Measurements from ENCODE around the gene PDCD4. TPM values are rescaled to one million over a fixed set of nuclear protein-coding genes. Genes with fewer than 3 reads are reported as not detected.

The PDCD4 gene
- total and polyA plus RNA-seq, 2 of the 13 experiments (the other 11 are each of a cell fraction or from before 2014, with no cell fraction given): 22.8 to 56.2 TPM

GRCh38 chr10:110824152-110824441 is 47.6 kb upstream of the PDCD4 start:
- Histone ChIP-seq H3K27me3 (ENCODE audit: control insufficient read depth in 1 of 2, insufficient read depth in 2 of 2, low read length in 2 of 2) (no peaks in the 10 kb centered on the region; a peak in 1 of 5 replicates), H3K4me1 (ENCODE audit: insufficient read depth, low read length) (peaks cover 57% of the 10 kb centered on the region), H3K4me2 (ENCODE audit: low read depth, low read length) (no peak overlapping the region), H3K36me3 (replicated peaks in 1 of 2; ENCODE audit: control insufficient read depth in 1 of 2, insufficient read depth in 2 of 2, low read length in 2 of 2) (no peaks in the 10 kb centered on the region), H3K9me3 (ENCODE audit: low read length) (no peaks in the 10 kb centered on the region), H3K9ac (ENCODE audit: insufficient read depth, low read depth, low read length) (no peak overlapping the region), H3K4me3 (replicated peaks in 1 of 3; ENCODE audit: insufficient read depth in 1 of 3, low read depth in 2 of 3, low read length in 3 of 3) (no peak overlapping the region), H3K27ac (ENCODE audit: extremely low read length, insufficient read depth, low read length) (no peak overlapping the region), H2AFZ (ENCODE audit: low read length) (no peak overlapping the region), H4K20me1 (ENCODE audit: insufficient read depth, low read length) (no peaks in the 10 kb centered on the region), H3K79me2 (ENCODE audit: insufficient read depth, low read length) (no peaks in the 10 kb centered on the region)
- ChIA-PET CTCF (ENCODE audit: low intra/inter-chr PET ratio, low total read pairs) (no interaction called here), POLR2A (no interaction called here)
- FAIRE-seq (no peak), DNase-seq (ENCODE audit: low spot score) (no peak), ATAC-seq (no peak)
- in situ Hi-C loops (cut with HindIII; ENCODE audit: extremely low pct_ligation_motif_present, low pct_unique_long_range_greater_than_20kb) (no loop called here), intact Hi-C loops (cut with micrococcal nuclease; ENCODE audit: unreplicated experiment) (no loop called here)
- TF ChIP-seq SOX5 (CRISPR knock-in tag; IDR thresholded peaks at IDR 0.05; ENCODE audit: borderline replicate concordance) (peak; percentile 69; the same call in 1 of the 2 replicates), THAP7 (CRISPR knock-in tag; IDR thresholded peaks at IDR 0.05) (no peak), SOX13 (IDR thresholded peaks at IDR 0.05) (no peak), SOX13 (CRISPR knock-in tag; conservative IDR thresholded peaks at IDR 0.05 in 1 of 2, IDR thresholded peaks at IDR 0.05 in 1 of 2) (peak in 1 of 2 experiments; percentile 67; a peak in 1 of 4 replicates), SRSF1 (optimal IDR thresholded peaks at IDR 0.05; ENCODE audit: low read depth, low read length) (no peak), HNF1B (CRISPR knock-in tag; IDR thresholded peaks at IDR 0.05) (no peak)
- WGBS (ENCODE audit: low lambda C conversion rate): 0% methylated on average over 1 of the region's 1 CpG
- no TSS peak for BruUV-seq (replicated peaks)

- Histone ChIP-seq H3K27ac (ENCODE audit: extremely low read length, insufficient read depth, low read length) (no peak overlapping the region), H3K4me2 (ENCODE audit: low read depth, low read length) (peak overlapping the region; percentile 26; the same call in 1 of the 2 replicates), H3K9ac (ENCODE audit: insufficient read depth, low read depth, low read length) (no peak overlapping the region), H2AFZ (ENCODE audit: low read length) (no peak overlapping the region), H3K4me1 (ENCODE audit: insufficient read depth, low read length) (peaks cover 60% of the 10 kb centered on the region), H3K79me2 (ENCODE audit: insufficient read depth, low read length) (no peaks in the 10 kb centered on the region), H4K20me1 (ENCODE audit: insufficient read depth, low read length) (no peaks in the 10 kb centered on the region), H3K9me3 (ENCODE audit: low read length) (no peaks in the 10 kb centered on the region), H3K36me3 (replicated peaks in 1 of 2; ENCODE audit: control insufficient read depth in 1 of 2, insufficient read depth in 2 of 2, low read length in 2 of 2) (no peaks in the 10 kb centered on the region), H3K4me3 (replicated peaks in 1 of 3; ENCODE audit: insufficient read depth in 1 of 3, low read depth in 2 of 3, low read length in 3 of 3) (no peak overlapping the region), H3K27me3 (ENCODE audit: control insufficient read depth in 1 of 2, insufficient read depth in 2 of 2, low read length in 2 of 2) (no peaks in the 10 kb centered on the region; a peak in 1 of 5 replicates)
- in situ Hi-C loops (cut with HindIII; ENCODE audit: extremely low pct_ligation_motif_present, low pct_unique_long_range_greater_than_20kb) (no loop called here), intact Hi-C loops (cut with micrococcal nuclease; ENCODE audit: unreplicated experiment) (no loop called here)
- no TSS peak for BruUV-seq (replicated peaks)
- no peak for DNase-seq (ENCODE audit: low spot score)
- WGBS (ENCODE audit: low lambda C conversion rate): 12% methylated on average over 5 of the region's 5 CpGs
- ATAC-seq: no peak
- no peak for FAIRE-seq
- ChIA-PET POLR2A (interaction anchor here (0.9 kb wide), 1 partner anchor 60 kb away, joined by 3 read pairs; no protein-coding TSS in a partner anchor), CTCF (ENCODE audit: low intra/inter-chr PET ratio, low total read pairs) (no interaction called here)
- TF ChIP-seq FOXA1 (IDR thresholded peaks at IDR 0.05) (no peak), FOXA1 (CRISPR knock-in tag; IDR thresholded peaks at IDR 0.05) (no peak), PHF5A (CRISPR knock-in tag; IDR thresholded peaks at IDR 0.05; ENCODE audit: low read depth, unreplicated experiment) (no peak), TGIF2 (CRISPR knock-in tag; IDR thresholded peaks at IDR 0.05) (no peak), ATF1 (CRISPR knock-in tag; IDR thresholded peaks at IDR 0.05) (no peak), ZNF652 (CRISPR knock-in tag; IDR thresholded peaks at IDR 0.05; ENCODE audit: borderline replicate concordance, low read depth) (no peak), SNAPC5 (CRISPR knock-in tag; IDR thresholded peaks at IDR 0.05; ENCODE audit: borderline replicate concordance) (no peak), CSRNP1 (CRISPR knock-in tag; IDR thresholded peaks at IDR 0.05) (no peak), ELF1 (CRISPR knock-in tag; IDR thresholded peaks at IDR 0.05) (no peak), ZNF556 (CRISPR knock-in tag; IDR thresholded peaks at IDR 0.05; ENCODE audit: borderline replicate concordance) (no peak)
Measured at GRCh38 chr10:110824660-110825059, 47.1 kb upstream of the PDCD4 start.
